Pancreas (tissue), 10 donors: ENCODE results near the gene FASTK. TPM values are rescaled to one million over a fixed set of nuclear protein-coding genes. Genes with fewer than 3 reads are reported as not detected.
A peak's percentile ranks its signal among the peaks of the same experiment; 100 is the strongest.

Source experiments
- ATAC-seq, 4 donors: fragments of 200-7000 bp; cut with Tn5 transposase; one replicate each; pipeline versions ENCODE4 v1.8.0 to v1.9.1; 2020; ENCODE audit warnings: mild to moderate bottlenecking in 4 of 4, moderate library complexity in 4 of 4
- DNase-seq, 6 donors: peaks; one replicate each; pipeline ENCODE4 v3.0.0-alpha.2; 2020
- FAIRE-seq: peaks from 2 replicates; lab custom pipeline; 2012; peaks lifted over from hg19 to GRCh38; lab: Jason Lieb, UNC
- H3K27ac ChIP-seq, 4 donors: fragments of 200-600 bp; sonication (generic); 1 replicate in 3 of 4; 2 replicates in 1 of 4; pipeline versions ENCODE4 v1.5.0 to v1.8.0; 2020
- H3K27me3 ChIP-seq, 4 donors: fragments of 200-600 bp; one replicate each; pipeline ENCODE4 v1.8.0; 2021
- H3K36me3 ChIP-seq, 3 donors: fragments of 200-600 bp; sonication (generic) in 1 of 3; one replicate each; pipeline versions ENCODE4 v1.5.0 to v1.8.0; 2020 to 2021
- H3K4me1 ChIP-seq, 3 donors: fragments of 200-600 bp; one replicate each; pipeline ENCODE4 v1.8.0; 2021
- H3K4me3 ChIP-seq, 4 donors: fragments of 200-600 bp; sonication (generic) in 2 of 4; one replicate each; pipeline versions ENCODE4 v1.5.0 to v1.8.0; 2020 to 2021
- H3K9me3 ChIP-seq, 4 donors: fragments of 200-600 bp; one replicate each; pipeline ENCODE4 v1.8.0; 2021
- WGBS, 2 donors: extraction: QIAGEN DNeasy Blood & Tissue Kit; methylation state at CpG; one replicate each; pipeline ENCODE4 v1.1.7; 2013; 5-methylcytosine and 5-hydroxymethylcytosine counted together
- intact Hi-C, 3 donors: fragments of 100-400 bp; cut with DNase I; formaldehyde crosslinking; loops; one replicate each; pipeline versions ENCODE4 v1.11.1 to v1.14.2; 2022
- polyA plus RNA-seq, 2 donors: library from polyadenylated mRNA; stranded (reverse); fragments of 200-250 nt; gene quantifications; one replicate each; pipeline ENCODE4 v1.2.3, GENCODE V29; 2013
- total RNA-seq, 6 donors: library from RNA; stranded (reverse); fragmentation: NEBNext Ultra II Directional in 4 of 6; extraction: Animal tissue kit (Norgen Biotek cat#: 25700) in 4 of 6; gene quantifications; one replicate each; pipeline versions ENCODE4 v1.2.1 to v1.2.4, GENCODE V29; 2021 to 2023
- TF ChIP-seq, protein P1 (sequence below), 4 donors: fragments of 200-600 bp; sonication (generic) in 3 of 4; IDR thresholded peaks; one replicate each; pipeline versions ENCODE4 v1.5.0 to v1.8.0; 2021; ENCODE audit warnings: antibody characterized with exemption in 4 of 4
- donor health status: healthy with polysubstance abuse.
- donor health status: DM: no; HTN: no; CAD: no; lungs with moderate emphysema.
- donor health status: DM: no; HTN: no; CAD: no.
- donor health status: control.
- donor health status: control.
- donor health status: Bipolar disorder and iron deficiency.
- donor health status: DM: yes; HTN: yes; CAD: no.
- donor health status: DM: no; HTN: no; CAD: no.
- donor health status: DM: no; HTN: no; CAD: no.
- donor health status: DM: yes; HTN: yes; CAD: no.

Gene FASTK
- total and polyA plus RNA-seq, 8 donors = 23.5 to 265 (median 40.0) TPM

GRCh38 chr7:151058781-151059366 is 21.7 kb downstream of the FASTK start:
- Histone ChIP-seq H3K36me3 (no peaks in the 10 kb centered on the region), H3K27me3 (no peaks in the 10 kb centered on the region), H3K4me3 (peak overlapping the region; percentile 69 to 81 (median 78)), H3K9me3 (no peaks in the 10 kb centered on the region), H3K27ac (peak overlapping the region; percentile 86 to 98 (median 93)), H3K4me1 (peaks cover 24 to 27% (median 24%) of the 10 kb centered on the region in 3 donors)
- intact Hi-C loops = no loop called here
- no peak for ATAC-seq
- TF ChIP-seq, protein P1, sequence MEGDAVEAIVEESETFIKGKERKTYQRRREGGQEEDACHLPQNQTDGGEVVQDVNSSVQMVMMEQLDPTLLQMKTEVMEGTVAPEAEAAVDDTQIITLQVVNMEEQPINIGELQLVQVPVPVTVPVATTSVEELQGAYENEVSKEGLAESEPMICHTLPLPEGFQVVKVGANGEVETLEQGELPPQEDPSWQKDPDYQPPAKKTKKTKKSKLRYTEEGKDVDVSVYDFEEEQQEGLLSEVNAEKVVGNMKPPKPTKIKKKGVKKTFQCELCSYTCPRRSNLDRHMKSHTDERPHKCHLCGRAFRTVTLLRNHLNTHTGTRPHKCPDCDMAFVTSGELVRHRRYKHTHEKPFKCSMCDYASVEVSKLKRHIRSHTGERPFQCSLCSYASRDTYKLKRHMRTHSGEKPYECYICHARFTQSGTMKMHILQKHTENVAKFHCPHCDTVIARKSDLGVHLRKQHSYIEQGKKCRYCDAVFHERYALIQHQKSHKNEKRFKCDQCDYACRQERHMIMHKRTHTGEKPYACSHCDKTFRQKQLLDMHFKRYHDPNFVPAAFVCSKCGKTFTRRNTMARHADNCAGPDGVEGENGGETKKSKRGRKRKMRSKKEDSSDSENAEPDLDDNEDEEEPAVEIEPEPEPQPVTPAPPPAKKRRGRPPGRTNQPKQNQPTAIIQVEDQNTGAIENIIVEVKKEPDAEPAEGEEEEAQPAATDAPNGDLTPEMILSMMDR (IDR thresholded peaks at IDR 0.05) = no peak
- WGBS, 2 donors = 4 to 7% methylated on average over 18 of the region's 18 CpGs
- no peak for DNase-seq
- no peak for FAIRE-seq

DNA sequence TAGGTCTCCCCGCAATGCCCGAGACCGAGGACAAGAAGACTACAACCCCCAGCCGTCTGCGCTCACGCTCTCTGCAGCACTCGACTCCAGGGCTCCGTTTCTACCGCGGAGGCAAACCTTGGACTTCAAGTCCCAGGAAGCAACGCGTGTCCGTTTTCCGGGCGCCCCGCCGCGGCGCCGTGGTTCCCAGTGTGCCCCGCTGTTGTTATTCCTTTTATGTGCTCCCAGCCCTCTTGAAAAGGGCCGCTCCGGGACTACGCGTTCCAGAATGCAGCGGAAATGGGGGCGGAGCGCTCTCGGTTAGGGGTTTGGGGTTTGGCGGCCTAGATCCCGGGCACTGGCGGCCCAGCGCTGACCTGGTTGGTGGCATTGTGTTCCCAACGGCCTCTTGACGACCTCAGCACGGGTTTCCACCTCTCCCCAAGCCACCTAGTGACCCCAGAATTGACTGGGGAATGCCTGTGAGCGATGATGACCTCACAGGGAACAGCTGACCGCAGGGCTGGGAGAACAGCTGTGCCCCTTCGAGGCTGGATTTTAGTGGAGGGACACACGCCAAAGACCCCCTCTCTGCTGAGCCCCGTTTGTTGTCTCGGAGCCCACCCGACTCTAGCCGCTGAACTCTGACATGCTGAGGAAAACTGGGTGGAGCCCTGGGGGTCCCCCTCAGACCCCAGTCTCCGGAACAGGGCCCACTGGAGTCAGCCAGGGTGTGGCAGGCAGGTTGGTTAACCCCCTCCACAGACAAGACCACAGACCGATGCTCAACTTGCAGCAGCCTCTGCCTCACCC is 22.4 kb downstream of the FASTK start:
- H3K9me3 ChIP-seq = no peaks in the 10 kb centered on the region
- peak overlapping the region; percentile 0 to 81 (median 58) for H3K4me3 ChIP-seq
- H3K36me3 ChIP-seq = no peaks in the 10 kb centered on the region
- ATAC-seq (peak; percentile 66 to 83 (median 75)), FAIRE-seq (peak; percentile 96), DNase-seq (peak; percentile 96 to 99 (median 98))
- TF ChIP-seq, protein P1 (IDR thresholded peaks at IDR 0.05) = no peak
- 0 to 1% methylated on average over 46 of the region's 46 CpGs for WGBS, 2 donors
- peaks cover 22 to 24% (median 24%) of the 10 kb centered on the region in 3 donors for H3K4me1 ChIP-seq
- intact Hi-C loops = no loop called here
- H3K27ac ChIP-seq = peak overlapping the region; percentile 86 to 98 (median 93)
- H3K27me3 ChIP-seq = no peaks in the 10 kb centered on the region

DNA sequence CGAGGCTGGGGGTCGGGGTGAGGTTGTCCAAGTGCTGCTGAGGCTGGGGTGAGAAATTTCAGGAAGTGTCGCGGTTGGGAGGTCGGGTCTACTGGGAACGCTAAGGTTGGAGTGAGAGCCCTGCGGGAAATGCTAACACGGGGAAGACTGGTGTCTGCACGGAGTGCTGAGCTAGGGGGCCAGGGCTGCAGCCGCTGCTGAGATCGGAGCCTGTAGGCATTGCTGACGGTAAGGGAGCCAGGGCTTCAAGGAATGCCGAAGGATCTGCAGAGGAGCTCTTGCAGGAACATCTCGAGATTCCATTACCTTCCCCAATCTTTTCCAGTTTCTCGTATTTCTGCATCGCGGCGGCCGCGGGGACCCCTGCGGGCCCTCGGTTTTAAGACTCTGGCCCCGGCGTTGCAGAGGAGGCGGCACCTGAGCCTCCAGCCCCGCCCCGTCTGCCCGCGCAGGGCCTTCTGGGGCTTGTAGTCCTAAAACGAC is 23.1 kb downstream of the FASTK start, which contains the start of gene CDK5:
Gene CDK5, minus strand, starts transcription at position 392 of the 483 bp plus-strand sequence. Its CDS starts 49 bp downstream, at position 343.
- H3K27me3 ChIP-seq = no peaks in the 10 kb centered on the region
- DNase-seq (no peak), FAIRE-seq (no peak), ATAC-seq (peak in 2 of 4 donors; percentile 0 to 1)
- H3K4me1 ChIP-seq = peaks cover 22 to 24% (median 24%) of the 10 kb centered on the region in 3 donors
- H3K4me3 ChIP-seq = peak within 1 kb of the TSS; percentile 36 to 81 (median 64)
- 0 to 1% methylated on average over 29 to 30 of the region's 30 CpGs for WGBS, 2 donors
- H3K9me3 ChIP-seq = no peaks in the 10 kb centered on the region
- H3K36me3 ChIP-seq = no peaks in the 10 kb centered on the region
- TF ChIP-seq, protein P1 (IDR thresholded peaks at IDR 0.05) = no peak
- peak within 1 kb of the TSS; percentile 86 to 98 (median 93) for H3K27ac ChIP-seq
- intact Hi-C loops = no loop called here

DNA sequence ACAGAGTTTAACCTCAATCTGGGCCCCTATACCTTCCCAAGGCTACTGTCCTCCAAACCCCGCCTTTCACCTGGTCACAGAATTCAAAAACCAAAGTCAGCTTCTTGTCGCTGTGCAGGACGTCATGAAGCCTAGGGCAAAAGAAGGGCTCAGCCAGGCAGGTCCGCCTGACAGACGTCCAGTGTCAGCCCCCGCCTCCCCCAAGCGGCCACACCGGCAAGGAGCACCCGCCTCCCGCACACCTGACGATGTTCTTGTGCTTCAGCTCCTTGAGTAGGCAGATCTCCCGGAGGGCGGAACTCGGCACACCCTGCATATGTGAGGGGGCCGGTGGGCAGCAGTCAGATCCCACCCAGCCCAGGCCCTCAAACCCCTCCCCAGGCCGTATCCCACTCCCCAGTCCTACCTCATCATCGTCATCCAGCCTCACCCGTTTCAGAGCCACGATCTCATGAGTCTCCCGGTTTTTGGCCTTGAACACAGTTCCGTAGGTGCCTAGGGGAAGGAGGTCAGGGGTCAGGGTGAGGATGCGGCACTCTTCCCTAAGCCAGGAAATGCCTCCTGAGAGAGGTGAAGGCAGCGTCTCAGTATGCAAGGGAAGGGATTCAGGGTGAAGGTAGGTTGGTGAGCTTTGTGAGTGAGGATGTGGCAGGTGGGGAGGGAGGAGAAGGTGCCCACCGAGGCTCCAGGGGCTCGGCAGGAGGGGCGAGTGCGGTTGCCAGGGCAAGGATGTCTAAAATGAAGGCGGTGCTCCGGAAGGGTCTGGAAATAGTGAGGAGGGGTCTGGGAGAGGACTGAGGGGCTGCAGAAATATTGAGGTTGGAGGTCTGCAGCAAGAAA is 23.7 kb downstream of the FASTK start:
- DNase-seq (peak in 2 of 6 donors; percentile 49 to 64), FAIRE-seq (no peak), ATAC-seq (no peak)
- peak overlapping the region; percentile 36 to 81 (median 64) for H3K4me3 ChIP-seq
- TF ChIP-seq, protein P1 (IDR thresholded peaks at IDR 0.05) = no peak
- no peaks in the 10 kb centered on the region for H3K36me3 ChIP-seq
- H3K4me1 ChIP-seq = peaks cover 21 to 23% (median 21%) of the 10 kb centered on the region in 3 donors
- H3K27me3 ChIP-seq = no peaks in the 10 kb centered on the region
- H3K27ac ChIP-seq = no peak overlapping the region
- intact Hi-C loops = no loop called here
- no peaks in the 10 kb centered on the region for H3K9me3 ChIP-seq
- 18 to 22% methylated on average over 29 of the region's 29 CpGs for WGBS, 2 donors
